ENCODE results near the gene WDR17. TPM values are rescaled to one million over a fixed set of nuclear protein-coding genes. Genes with fewer than 3 reads are reported as not detected.

Gene WDR17
- total and polyA plus RNA-seq, 2 of the 8 experiments (the other 6 are each of a cell fraction or from before 2014, with no cell fraction given), result 1.4 to 3.3 TPM

DNA sequence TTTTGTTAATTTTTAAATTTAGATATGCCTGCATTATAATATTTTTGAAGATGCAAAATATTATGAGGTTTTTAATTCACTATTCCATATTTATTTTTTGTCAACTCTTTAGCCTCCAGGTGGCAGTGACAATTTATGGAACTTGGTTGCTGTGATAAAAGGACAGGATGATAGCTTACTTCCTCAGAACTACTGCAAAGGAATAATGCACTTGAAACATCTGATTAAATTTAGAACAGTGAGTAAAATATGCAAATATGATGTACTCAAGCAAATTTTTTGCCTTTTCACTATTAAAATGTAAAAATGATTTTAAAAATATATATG, 84.7 kb downstream of the WDR17 start:
- no peak overlapping the region for H3K9ac ChIP-seq (replicated peaks in 1 of 4; ENCODE audit: extremely low read depth in 1 of 4, low read depth in 3 of 4, low read length in 3 of 4)
- H3K79me1 ChIP-seq (ENCODE audit: low read depth, low read length), result no peaks in the 10 kb centered on the region
- H3K27ac ChIP-seq (ENCODE audit: low read depth, low read length), result no peak overlapping the region
- H3K36me3 ChIP-seq (ENCODE audit: control insufficient read depth in 2 of 4, insufficient read depth in 4 of 4, low read length in 3 of 4), result no peaks in the 10 kb centered on the region
- H3K23me2 ChIP-seq (ENCODE audit: low read depth, low read length), result no peaks in the 10 kb centered on the region
- H2BK5ac ChIP-seq (ENCODE audit: low read depth, low read length), result no peak overlapping the region
- H3K9me3 ChIP-seq (ENCODE audit: insufficient read depth in 2 of 2, low read depth in 1 of 2, low read length in 1 of 2), result no peaks in the 10 kb centered on the region
- TF ChIP-seq, protein P1, sequence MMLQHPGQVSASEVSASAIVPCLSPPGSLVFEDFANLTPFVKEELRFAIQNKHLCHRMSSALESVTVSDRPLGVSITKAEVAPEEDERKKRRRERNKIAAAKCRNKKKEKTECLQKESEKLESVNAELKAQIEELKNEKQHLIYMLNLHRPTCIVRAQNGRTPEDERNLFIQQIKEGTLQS (IDR thresholded peaks at IDR 0.05; ENCODE audit: insufficient read depth, low read depth, low read length), result no peak
- TF ChIP-seq TAF1 (IDR thresholded peaks at IDR 0.05; ENCODE audit: low read depth, low read length), result no peak
- TF ChIP-seq, protein P2, sequence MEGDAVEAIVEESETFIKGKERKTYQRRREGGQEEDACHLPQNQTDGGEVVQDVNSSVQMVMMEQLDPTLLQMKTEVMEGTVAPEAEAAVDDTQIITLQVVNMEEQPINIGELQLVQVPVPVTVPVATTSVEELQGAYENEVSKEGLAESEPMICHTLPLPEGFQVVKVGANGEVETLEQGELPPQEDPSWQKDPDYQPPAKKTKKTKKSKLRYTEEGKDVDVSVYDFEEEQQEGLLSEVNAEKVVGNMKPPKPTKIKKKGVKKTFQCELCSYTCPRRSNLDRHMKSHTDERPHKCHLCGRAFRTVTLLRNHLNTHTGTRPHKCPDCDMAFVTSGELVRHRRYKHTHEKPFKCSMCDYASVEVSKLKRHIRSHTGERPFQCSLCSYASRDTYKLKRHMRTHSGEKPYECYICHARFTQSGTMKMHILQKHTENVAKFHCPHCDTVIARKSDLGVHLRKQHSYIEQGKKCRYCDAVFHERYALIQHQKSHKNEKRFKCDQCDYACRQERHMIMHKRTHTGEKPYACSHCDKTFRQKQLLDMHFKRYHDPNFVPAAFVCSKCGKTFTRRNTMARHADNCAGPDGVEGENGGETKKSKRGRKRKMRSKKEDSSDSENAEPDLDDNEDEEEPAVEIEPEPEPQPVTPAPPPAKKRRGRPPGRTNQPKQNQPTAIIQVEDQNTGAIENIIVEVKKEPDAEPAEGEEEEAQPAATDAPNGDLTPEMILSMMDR (IDR thresholded peaks at IDR 0.05; ENCODE audit: control extremely low read depth in 1 of 3, insufficient read depth in 1 of 3, low read depth in 1 of 3, low read length in 3 of 3), result peak in 1 of 3 experiments; percentile 7; a peak in 1 of 4 replicates
- no peak for TF ChIP-seq CEBPB (IDR thresholded peaks at IDR 0.05; ENCODE audit: low read depth, low read length)
- TF ChIP-seq POLR2AphosphoS5 (IDR thresholded peaks at IDR 0.05; ENCODE audit: low read depth, low read length), result no peak
- TF ChIP-seq CBX8 (IDR thresholded peaks at IDR 0.05; ENCODE audit: borderline replicate concordance, low read depth, low read length), result no peak
- no peak for TF ChIP-seq RFX5 (IDR thresholded peaks at IDR 0.05; ENCODE audit: borderline replicate concordance, low read depth, low read length)
- TF ChIP-seq RAD21 (IDR thresholded peaks at IDR 0.05 in 1 of 2, conservative IDR thresholded peaks at IDR 0.05 in 1 of 2; ENCODE audit: low read depth in 2 of 2, low read length in 2 of 2), result peak; percentile 49 to 52
- TF ChIP-seq POLR2A (IDR thresholded peaks at IDR 0.05; ENCODE audit: control extremely low read depth in 1 of 2, low read depth in 2 of 2, low read length in 2 of 2), result no peak
- no peak for TF ChIP-seq TEAD4 (IDR thresholded peaks at IDR 0.05; ENCODE audit: low read depth, low read length)
- DNase-seq (ENCODE audit: low read depth in 1 of 2, low spot score in 2 of 2) (no peak), FAIRE-seq (no peak)
- no peak overlapping the region for H3K14ac ChIP-seq (ENCODE audit: insufficient read length)
- H3K56ac ChIP-seq (replicated peaks; ENCODE audit: insufficient read length, low read depth, low read length), result no peak overlapping the region
- no peaks in the 10 kb centered on the region for H3K27me3 ChIP-seq (replicated peaks in 1 of 4; ENCODE audit: control insufficient read depth in 3 of 4, extremely low read depth in 1 of 4, insufficient read depth in 3 of 4, low read length in 3 of 4)
- no peak overlapping the region for H4K8ac ChIP-seq (ENCODE audit: extremely low read depth, insufficient read depth, low read length)
- no peak overlapping the region for H3K23ac ChIP-seq (ENCODE audit: insufficient read length)
- no peak overlapping the region for H2BK15ac ChIP-seq (ENCODE audit: low read length)
- H3K4me1 ChIP-seq (replicated peaks in 1 of 4; ENCODE audit: control insufficient read depth in 3 of 4, insufficient read depth in 4 of 4, low read length in 3 of 4), result no peaks in the 10 kb centered on the region
- no peak overlapping the region for H3K18ac ChIP-seq (ENCODE audit: extremely low read depth, low read length)
- H2AFZ ChIP-seq (ENCODE audit: low read length), result no peak overlapping the region
- H3K4me3 ChIP-seq (ENCODE audit: extremely low read depth in 1 of 4, insufficient read depth in 2 of 4, low read depth in 3 of 4, low read length in 4 of 4), result no peak overlapping the region
- no peak overlapping the region for H4K91ac ChIP-seq (replicated peaks; ENCODE audit: insufficient read length, low read length)
- no peak overlapping the region for H2AK5ac ChIP-seq (ENCODE audit: low read depth, low read length)
- no peak overlapping the region for H4K5ac ChIP-seq (ENCODE audit: insufficient read length, low read depth, low read length)
- ChIA-PET CTCF (ENCODE audit: partially characterized antibody) (interaction anchor here (0.7 to 5.4 kb wide), 8 partner anchors 8 to 191 kb away, joined by 3 to 31 read pairs (median 3); no protein-coding TSS in a partner anchor), POLR2A (ENCODE audit: partially characterized antibody) (no interaction called here)
- H2BK120ac ChIP-seq (replicated peaks; ENCODE audit: low read depth, low read length), result no peak overlapping the region
- H3K4ac ChIP-seq (replicated peaks; ENCODE audit: insufficient read length, low read depth, low read length), result no peak overlapping the region
- H2BK12ac ChIP-seq (ENCODE audit: low read depth, low read length), result no peak overlapping the region
- no peak overlapping the region for H3K4me2 ChIP-seq (ENCODE audit: insufficient read depth in 1 of 2, low read depth in 2 of 2, low read length in 2 of 2)
- no peaks in the 10 kb centered on the region for H4K20me1 ChIP-seq (replicated peaks in 1 of 2; ENCODE audit: control insufficient read depth in 1 of 2, insufficient read depth in 2 of 2, low read length in 2 of 2)
- no peaks in the 10 kb centered on the region for H3K79me2 ChIP-seq (ENCODE audit: control insufficient read depth in 1 of 2, insufficient read depth in 2 of 2, low read length in 2 of 2)
- H2BK20ac ChIP-seq (ENCODE audit: low read length), result no peak overlapping the region
